Heart right ventricle (tissue), 16 donors: Measurements from ENCODE around the gene TBC1D14. TPM values are rescaled to one million over a fixed set of nuclear protein-coding genes. Genes with fewer than 3 reads are reported as not detected.
A peak's percentile ranks its signal among the peaks of the same experiment; 100 is the strongest.
"Not testable (repeated sequence)": the region's sequence is repeated elsewhere in the genome, so short reads cannot be mapped to it uniquely, and the experiment has no call there.

ENCODE experiments used
- ATAC-seq, 8 donors: fragments of 200-7000 bp; cut with Tn5 transposase; one replicate each; pipeline ENCODE4 v1.9.1; 2020; ENCODE audit warnings: mild to moderate bottlenecking in 8 of 8, moderate library complexity in 8 of 8, moderate number of reproducible peaks in 1 of 8
- DNase-seq, 2 donors: peaks; one replicate each; pipeline ENCODE4 v3.0.0-alpha.2; 2020
- H3K27ac ChIP-seq, 10 donors: fragments of 200-600 bp; sonication (generic) in 2 of 10; one replicate each; pipeline versions ENCODE4 v1.5.0 to v1.8.0; 2020 to 2022; ENCODE audit warnings: mild to moderate bottlenecking in 3 of 10
- H3K27me3 ChIP-seq, 7 donors: fragments of 200-600 bp; one replicate each; pipeline ENCODE4 v1.8.0; 2021 to 2022; ENCODE audit warnings: mild to moderate bottlenecking in 2 of 7
- H3K36me3 ChIP-seq, 9 donors: fragments of 200-600 bp; sonication (generic) in 1 of 9; one replicate each; pipeline versions ENCODE4 v1.5.0 to v1.8.0; 2020 to 2022; ENCODE audit warnings: mild to moderate bottlenecking in 2 of 9
- H3K4me1 ChIP-seq, 9 donors: fragments of 200-600 bp; sonication (generic) in 1 of 9; one replicate each; pipeline versions ENCODE4 v1.5.0 to v1.8.0; 2020 to 2022; ENCODE audit warnings: mild to moderate bottlenecking in 4 of 9
- H3K4me3 ChIP-seq, 10 donors: fragments of 200-600 bp; sonication (generic) in 2 of 10; one replicate each; pipeline versions ENCODE4 v1.5.0 to v1.8.0; 2020 to 2022; ENCODE audit warnings: mild to moderate bottlenecking in 7 of 10, moderate library complexity in 2 of 10
- H3K9me3 ChIP-seq, 11 donors: fragments of 200-600 bp in 10 of 11; sonication (generic) in 2 of 11; one replicate each; pipeline versions ENCODE4 v1.5.0 to v1.8.0; 2013 to 2022; ENCODE audit warnings: mild to moderate bottlenecking in 2 of 11, control low read depth in 1 of 11, moderate library complexity in 1 of 11
- WGBS, 2 donors: extraction: QIAGEN DNeasy Blood & Tissue Kit; methylation state at CpG; one replicate each; pipeline ENCODE4 v1.1.7; 2013; ENCODE audit warnings: inconsistent platforms in 1 of 2; 5-methylcytosine and 5-hydroxymethylcytosine counted together
- intact Hi-C, 10 donors: fragments of 100-400 bp; cut with DNase I; formaldehyde crosslinking; loops; one replicate each; pipeline versions ENCODE4 v1.11.1 to v1.14.2; 2022
- polyA plus RNA-seq, 2 donors: library from polyadenylated mRNA; stranded (reverse); fragments of 200-250 nt; gene quantifications; one replicate each; pipeline ENCODE4 v1.2.3, GENCODE V29; 2013
- total RNA-seq, 10 donors: library from RNA; stranded (reverse); fragmentation: NEBNext Ultra II Directional in 3 of 10; extraction: Animal tissue kit (Norgen Biotek cat#: 25700) in 3 of 10; gene quantifications; one replicate each; pipeline versions ENCODE4 v1.2.1 to v1.2.4, GENCODE V29; 2021 to 2023
- TF ChIP-seq, protein P1 (sequence below), 9 donors: fragments of 200-600 bp; sonication (generic) in 2 of 9; IDR thresholded peaks; one replicate each; pipeline versions ENCODE4 v1.5.0 to v1.8.0; 2021 to 2022; ENCODE audit warnings: antibody characterized with exemption in 9 of 9, mild to moderate bottlenecking in 5 of 9, moderate library complexity in 1 of 9
- donor health status: Arrhythmogenic right ventricular cardiomyopathy.
- donor health status: ischemic (EF 13 %, LVEDD 7.1; RV severe dilation, severe dysfunction).
- donor health status: healthy with polysubstance abuse.
- donor health status: DM: no; HTN: yes; CAD: no.
- donor health status: DM: no; HTN: no; CAD: no.
- donor health status: ischemic (EF 25% LVEDD 6.9; RV normal size, moderate dysfunction).
- donor health status: ischemic (EF 25% LVEDD 5.7; RV mildly dilated, moderate dysfunction).
- donor health status: healthy.
- donor health status: DM: yes; HTN: yes; CAD: no.
- donor health status: Ischemic cardiomyopathy.
- donor health status: ischemic (EF 35%, LVEDD 5.7; RV mildly dilated, moderate dysfunction).
- donor health status: nonischemic (EF 11% LVEDD 7.7; RV severe dilation, severe dysfunction).
- donor health status: DM: yes; HTN: yes; CAD: no.
- donor health status: PGD.
- donor health status: ischemic (EF 29% LVEDD 5.4; RV normal size, mild dysfunction).
- donor health status: nonischemic (EF 23%, LVEDD 6.1; RV moderate dilation, normal function).

TBC1D14 gene
- total and polyA plus RNA-seq, 12 donors = 10.5 to 43.7 (median 32.6) TPM

- H3K27me3 ChIP-seq = no peaks in the 10 kb centered on the region
- intact Hi-C loops = loop anchor here in 8 of 10 donors (1.0 to 10.0 kb wide), 6 partner anchors 93 to 257 kb away; partner anchors contain the start of genes BLOC1S4 (in 1 of the 8) and GRPEL1 (in 1 of the 8)
- H3K4me3 ChIP-seq = no peak overlapping the region
- H3K4me1 ChIP-seq = peaks cover 0 to 25% (median 11%) of the 10 kb centered on the region in 9 donors
- ATAC-seq (peak; percentile 74 to 95 (median 92)), DNase-seq (peak; percentile 79 to 87)
- H3K27ac ChIP-seq = peak overlapping the region in 1 of 10 donors; percentile 13
- TF ChIP-seq, protein P1, sequence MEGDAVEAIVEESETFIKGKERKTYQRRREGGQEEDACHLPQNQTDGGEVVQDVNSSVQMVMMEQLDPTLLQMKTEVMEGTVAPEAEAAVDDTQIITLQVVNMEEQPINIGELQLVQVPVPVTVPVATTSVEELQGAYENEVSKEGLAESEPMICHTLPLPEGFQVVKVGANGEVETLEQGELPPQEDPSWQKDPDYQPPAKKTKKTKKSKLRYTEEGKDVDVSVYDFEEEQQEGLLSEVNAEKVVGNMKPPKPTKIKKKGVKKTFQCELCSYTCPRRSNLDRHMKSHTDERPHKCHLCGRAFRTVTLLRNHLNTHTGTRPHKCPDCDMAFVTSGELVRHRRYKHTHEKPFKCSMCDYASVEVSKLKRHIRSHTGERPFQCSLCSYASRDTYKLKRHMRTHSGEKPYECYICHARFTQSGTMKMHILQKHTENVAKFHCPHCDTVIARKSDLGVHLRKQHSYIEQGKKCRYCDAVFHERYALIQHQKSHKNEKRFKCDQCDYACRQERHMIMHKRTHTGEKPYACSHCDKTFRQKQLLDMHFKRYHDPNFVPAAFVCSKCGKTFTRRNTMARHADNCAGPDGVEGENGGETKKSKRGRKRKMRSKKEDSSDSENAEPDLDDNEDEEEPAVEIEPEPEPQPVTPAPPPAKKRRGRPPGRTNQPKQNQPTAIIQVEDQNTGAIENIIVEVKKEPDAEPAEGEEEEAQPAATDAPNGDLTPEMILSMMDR (IDR thresholded peaks at IDR 0.05) = peak; percentile 85 to 99 (median 96)
- H3K36me3 ChIP-seq = peaks cover 0 to 8% (median 0%) of the 10 kb centered on the region in 9 donors
- WGBS, 2 donors = 27 to 30% methylated on average over 7 of the region's 7 CpGs
- no peaks in the 10 kb centered on the region for H3K9me3 ChIP-seq
Observed at GRCh38 chr4:6974138-6974848, 64.7 kb downstream of the TBC1D14 start.

DNA sequence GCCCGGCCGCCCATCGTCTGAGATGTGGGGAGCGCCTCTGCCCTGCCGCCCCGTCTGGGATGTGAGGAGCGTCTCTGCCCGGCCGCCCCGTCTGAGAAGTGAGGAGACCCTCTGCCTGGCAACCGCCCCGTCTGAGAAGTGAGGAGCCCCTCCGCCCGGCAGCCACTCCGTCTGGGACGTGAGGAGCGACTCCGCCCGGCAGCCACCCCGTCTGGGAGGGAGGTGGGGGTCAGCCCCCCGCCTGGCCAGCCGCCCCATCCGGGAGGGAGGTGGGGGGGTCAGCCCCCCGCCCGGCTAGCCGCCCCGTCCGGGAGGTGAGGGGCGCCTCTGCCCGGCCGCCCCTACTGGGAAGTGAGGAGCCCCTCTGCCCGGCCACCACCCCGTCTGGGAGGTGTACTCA is 68.2 kb downstream of the TBC1D14 start:
- peaks cover 0 to 14% (median 8%) of the 10 kb centered on the region in 9 donors for H3K4me1 ChIP-seq
- 92 to 96% methylated on average over 9 to 15 of the region's 33 CpGs for WGBS, 2 donors
- intact Hi-C loops = loop anchor here in 2 of 10 donors (10.0 kb wide), 1 partner anchor 97 kb away; no protein-coding TSS in a partner anchor
- H3K36me3 ChIP-seq, ATAC-seq, DNase-seq, H3K9me3 ChIP-seq, H3K27ac ChIP-seq, H3K4me3 ChIP-seq, H3K27me3 ChIP-seq: not testable (repeated sequence)

GRCh38 chr4:6983544-6984142 is 74.0 kb downstream of the TBC1D14 start:
- intact Hi-C loops = loop anchor here in 6 of 10 donors (10.0 kb wide), 3 partner anchors 61 to 269 kb away; partner anchors contain the start of genes BLOC1S4 (in 5 of the 6) and TADA2B (in 2 of the 6)
- 83 to 89% methylated on average over 4 of the region's 4 CpGs for WGBS, 2 donors
- peaks cover 11 to 53% (median 31%) of the 10 kb centered on the region in 9 donors for H3K4me1 ChIP-seq
- H3K9me3 ChIP-seq = no peaks in the 10 kb centered on the region
- no peaks in the 10 kb centered on the region for H3K27me3 ChIP-seq
- ATAC-seq (no peak), DNase-seq (no peak)
- TF ChIP-seq, protein P1 (IDR thresholded peaks at IDR 0.05) = no peak
- H3K36me3 ChIP-seq = peaks cover 0 to 6% (median 0%) of the 10 kb centered on the region in 9 donors
- no peak overlapping the region for H3K4me3 ChIP-seq
- peak overlapping the region in 1 of 10 donors; percentile 66 for H3K27ac ChIP-seq

DNA sequence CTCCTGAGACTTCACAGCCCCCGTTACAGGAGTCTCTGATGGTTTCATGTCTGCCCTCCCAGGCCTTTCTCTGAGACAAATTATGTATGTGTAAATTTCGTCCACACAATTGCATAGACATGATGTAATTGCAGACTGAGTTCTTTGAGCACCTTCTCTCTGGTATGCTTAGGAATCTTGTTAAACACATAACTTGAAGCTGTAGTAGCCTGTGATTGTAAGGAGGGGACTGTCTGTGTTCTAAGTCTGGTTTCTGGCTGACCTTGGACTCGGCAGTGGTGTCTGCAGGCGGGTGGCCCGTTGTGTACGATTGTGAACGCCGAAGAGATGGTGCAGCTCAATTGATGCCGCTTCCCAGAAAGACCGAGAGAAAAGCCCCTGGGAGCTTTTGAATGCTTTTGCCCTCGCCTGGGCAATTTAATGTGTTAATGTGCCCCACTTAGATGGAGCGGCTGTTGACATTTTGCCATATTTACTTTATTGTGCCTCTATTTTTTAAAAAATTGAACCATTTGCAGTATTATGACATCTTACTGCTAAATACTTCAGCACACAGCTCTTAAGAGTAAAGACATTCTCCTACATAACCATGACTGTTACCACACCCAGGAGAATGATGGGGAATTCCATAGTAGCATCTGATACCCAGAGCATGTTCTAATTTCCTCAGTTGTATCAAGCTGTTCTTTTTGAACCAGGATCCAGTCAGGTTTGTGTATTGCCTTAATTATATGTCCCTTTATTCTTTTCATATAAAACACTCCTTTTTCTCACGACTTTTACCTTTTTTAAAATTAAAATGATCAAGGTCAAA is 75.2 kb downstream of the TBC1D14 start:
- Histone ChIP-seq H3K36me3 (peaks cover 0 to 6% (median 0%) of the 10 kb centered on the region in 9 donors), H3K27ac (peak overlapping the region in 2 of 10 donors; percentile 3 to 97), H3K4me3 (peak overlapping the region in 2 of 10 donors; percentile 87 to 89), H3K4me1 (peaks cover 11 to 65% (median 40%) of the 10 kb centered on the region in 9 donors), H3K27me3 (no peaks in the 10 kb centered on the region), H3K9me3 (no peaks in the 10 kb centered on the region)
- ATAC-seq (no peak), DNase-seq (no peak)
- TF ChIP-seq, protein P1 (IDR thresholded peaks at IDR 0.05) = no peak
- WGBS, 2 donors = 86 to 89% methylated on average over 13 of the region's 13 CpGs
- intact Hi-C loops = loop anchor here in 9 of 10 donors (5.0 to 10.0 kb wide), 9 partner anchors 57 to 270 kb away; partner anchors contain the start of genes BLOC1S4 (in 7 of the 9), TBC1D14 (in 6 of the 9), GRPEL1 (in 3 of the 9) and TADA2B (in 3 of the 9)
